Measurements from ENCODE around the gene QSOX2.

DNA sequence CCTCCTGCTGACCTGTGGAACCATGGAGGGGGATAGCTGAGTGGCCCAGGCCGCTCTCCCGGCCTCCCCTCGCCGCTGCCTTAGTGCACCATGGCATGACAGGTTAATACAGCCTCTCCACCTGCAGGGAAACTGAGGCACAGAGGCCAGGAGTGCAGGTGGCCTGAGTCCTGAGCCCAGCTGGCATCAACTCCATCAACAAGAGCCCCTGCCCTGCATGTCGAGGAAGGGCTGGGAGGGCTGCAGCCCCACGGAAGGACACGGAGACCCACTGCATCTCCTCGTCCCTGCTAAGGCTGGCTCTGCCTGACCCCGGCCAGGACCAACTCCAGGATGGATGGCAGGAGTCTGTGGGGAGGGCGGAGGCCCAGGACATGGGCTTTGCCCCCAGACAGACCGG lies 31.1 kb upstream of the QSOX2 start:
- TF ChIP-seq CTCF (IDR thresholded peaks at IDR 0.05) = no peak
- TF ChIP-seq MAFK (IDR thresholded peaks at IDR 0.05; ENCODE audit: partially characterized antibody) = no peak
- TF ChIP-seq NPAS2 (CRISPR knock-in tag; IDR thresholded peaks at IDR 0.05; ENCODE audit: borderline replicate concordance) = no peak
- TF ChIP-seq EP300 (IDR thresholded peaks at IDR 0.05) = no peak
- TF ChIP-seq POLR2A (IDR thresholded peaks at IDR 0.05; ENCODE audit: low read length) = no peak
- TF ChIP-seq RAD21 (conservative IDR thresholded peaks at IDR 0.05 in 1 of 2, IDR thresholded peaks at IDR 0.05 in 1 of 2) = no peak
- no peak for TF ChIP-seq HDAC2 (IDR thresholded peaks at IDR 0.05)
- no peak for TF ChIP-seq MAZ (IDR thresholded peaks at IDR 0.05; ENCODE audit: borderline replicate concordance, low read depth, low read length)
- TF ChIP-seq BHLHE40 (IDR thresholded peaks at IDR 0.05; ENCODE audit: low read depth, low read length) = no peak
- TF ChIP-seq, protein P1, sequence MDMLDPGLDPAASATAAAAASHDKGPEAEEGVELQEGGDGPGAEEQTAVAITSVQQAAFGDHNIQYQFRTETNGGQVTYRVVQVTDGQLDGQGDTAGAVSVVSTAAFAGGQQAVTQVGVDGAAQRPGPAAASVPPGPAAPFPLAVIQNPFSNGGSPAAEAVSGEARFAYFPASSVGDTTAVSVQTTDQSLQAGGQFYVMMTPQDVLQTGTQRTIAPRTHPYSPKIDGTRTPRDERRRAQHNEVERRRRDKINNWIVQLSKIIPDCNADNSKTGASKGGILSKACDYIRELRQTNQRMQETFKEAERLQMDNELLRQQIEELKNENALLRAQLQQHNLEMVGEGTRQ (IDR thresholded peaks at IDR 0.05) = no peak
- no peak for TF ChIP-seq MAX (IDR thresholded peaks at IDR 0.05)
